Astrocyte of the spinal cord (primary cell): Measurements from ENCODE around the gene CLASP1.
"Not testable (repeated sequence)": the region's sequence is repeated elsewhere in the genome, so short reads cannot be mapped to it uniquely, and the experiment has no call there.

Experiments
- DNase-seq: peaks from one replicate; pipeline ENCODE4 v3.0.0; 2011; ENCODE audit warnings: low read depth, low spot score
- H3K4me3 ChIP-seq: 2 replicates; pipeline ENCODE4 v1.5.1; 2011; ENCODE audit warnings: low read depth, mild to moderate bottlenecking, low read length, moderate library complexity
- in situ Hi-C: cut with HindIII; loops from 2 replicates; pipeline ENCODE4 v1.10.0; 2017; ENCODE audit warnings: low sequenced_read_pairs
- TF ChIP-seq, protein P1 (sequence below): IDR thresholded peaks from 2 replicates; pipeline ENCODE4 v1.5.1; 2012; ENCODE audit warnings: low read depth, mild to moderate bottlenecking, low read length, inconsistent platforms

The CLASP1 gene

GRCh38 chr2:121570036-121570666, 79.1 kb downstream of the CLASP1 start:
- TF ChIP-seq, protein P1, sequence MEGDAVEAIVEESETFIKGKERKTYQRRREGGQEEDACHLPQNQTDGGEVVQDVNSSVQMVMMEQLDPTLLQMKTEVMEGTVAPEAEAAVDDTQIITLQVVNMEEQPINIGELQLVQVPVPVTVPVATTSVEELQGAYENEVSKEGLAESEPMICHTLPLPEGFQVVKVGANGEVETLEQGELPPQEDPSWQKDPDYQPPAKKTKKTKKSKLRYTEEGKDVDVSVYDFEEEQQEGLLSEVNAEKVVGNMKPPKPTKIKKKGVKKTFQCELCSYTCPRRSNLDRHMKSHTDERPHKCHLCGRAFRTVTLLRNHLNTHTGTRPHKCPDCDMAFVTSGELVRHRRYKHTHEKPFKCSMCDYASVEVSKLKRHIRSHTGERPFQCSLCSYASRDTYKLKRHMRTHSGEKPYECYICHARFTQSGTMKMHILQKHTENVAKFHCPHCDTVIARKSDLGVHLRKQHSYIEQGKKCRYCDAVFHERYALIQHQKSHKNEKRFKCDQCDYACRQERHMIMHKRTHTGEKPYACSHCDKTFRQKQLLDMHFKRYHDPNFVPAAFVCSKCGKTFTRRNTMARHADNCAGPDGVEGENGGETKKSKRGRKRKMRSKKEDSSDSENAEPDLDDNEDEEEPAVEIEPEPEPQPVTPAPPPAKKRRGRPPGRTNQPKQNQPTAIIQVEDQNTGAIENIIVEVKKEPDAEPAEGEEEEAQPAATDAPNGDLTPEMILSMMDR: no peak
- in situ Hi-C loops: no loop called here

GRCh38 chr2:121567957-121568409, 81.3 kb downstream of the CLASP1 start:
- TF ChIP-seq, protein P1: no peak
- no peak overlapping the region for H3K4me3 ChIP-seq
- DNase-seq: peak; percentile 63
- in situ Hi-C loops: no loop called here

More at GRCh38 chr2:121570036-121570666, 79.1 kb downstream of the CLASP1 start:
- DNase-seq: no peak
- no peak overlapping the region for H3K4me3 ChIP-seq

DNA sequence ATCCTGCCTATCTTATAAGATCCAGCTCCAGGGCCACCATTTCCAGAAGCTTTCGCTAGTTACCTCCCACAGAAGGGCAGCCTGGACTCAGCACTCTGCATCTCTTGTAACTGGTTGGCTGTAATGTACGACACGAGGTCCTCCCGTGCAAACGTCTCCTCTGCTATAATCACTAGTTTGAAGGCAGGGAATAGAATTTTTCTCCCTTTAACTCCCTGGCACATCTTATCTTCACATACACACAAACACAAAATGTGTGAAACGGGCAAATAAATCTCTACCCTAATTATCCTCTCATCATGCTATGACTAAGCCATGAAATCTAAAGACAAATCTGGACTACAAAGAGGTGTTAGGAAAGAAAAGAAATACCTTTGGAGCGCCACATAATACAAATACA, 81.8 kb downstream of the CLASP1 start:
- no peak for DNase-seq
- in situ Hi-C loops: no loop called here
- TF ChIP-seq, protein P1: no peak
- no peak overlapping the region for H3K4me3 ChIP-seq

GRCh38 chr2:121565389-121566250, 83.6 kb downstream of the CLASP1 start:
- no peak for DNase-seq
- TF ChIP-seq, protein P1: no peak
- H3K4me3 ChIP-seq: no peak overlapping the region
- in situ Hi-C loops: no loop called here

DNA sequence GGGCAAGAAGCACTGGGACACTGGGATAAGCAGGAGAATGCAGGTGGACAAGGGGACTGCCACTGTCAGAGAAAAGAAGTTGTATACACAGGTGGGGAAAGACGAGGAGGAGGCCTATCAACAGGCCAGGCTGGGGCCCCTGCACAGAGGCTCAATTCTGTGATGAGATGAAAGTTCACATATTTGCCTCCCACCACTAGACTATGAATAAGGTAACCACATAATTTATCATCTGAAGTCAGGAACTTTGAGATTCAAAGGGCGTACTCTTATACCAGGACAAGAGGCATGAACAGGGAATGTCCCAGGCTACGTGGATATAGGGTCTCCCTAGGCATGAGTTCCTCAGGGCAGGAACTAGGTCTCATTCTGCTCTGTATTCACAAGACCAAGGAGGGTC, 84.4 kb downstream of the CLASP1 start:
- in situ Hi-C loops: no loop called here
- H3K4me3 ChIP-seq: no peak overlapping the region
- TF ChIP-seq, protein P1: no peak
- DNase-seq: no peak

DNA sequence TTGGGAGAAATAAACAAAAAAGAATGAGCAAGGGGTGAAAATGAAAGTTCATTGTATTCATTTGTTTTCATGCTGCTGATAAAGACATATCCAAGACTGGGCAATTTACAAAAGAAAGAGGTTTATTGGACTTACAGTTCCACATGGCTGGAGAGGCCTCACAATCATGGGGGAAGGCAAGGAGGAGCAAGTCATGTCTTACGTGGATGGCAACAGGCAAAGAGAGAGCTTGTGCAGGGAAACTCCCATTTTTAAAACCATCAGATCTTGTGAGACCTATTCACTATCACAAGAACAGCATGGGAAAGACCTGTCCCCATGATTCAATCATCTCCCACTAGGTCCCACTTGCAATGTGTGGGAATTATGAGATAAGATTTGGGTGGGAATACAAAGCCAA, 85.5 kb downstream of the CLASP1 start:
- in situ Hi-C loops, DNase-seq, H3K4me3 ChIP-seq: not testable (repeated sequence)
